ENCODE results near the gene TEX22.

Gene TEX22

DNA sequence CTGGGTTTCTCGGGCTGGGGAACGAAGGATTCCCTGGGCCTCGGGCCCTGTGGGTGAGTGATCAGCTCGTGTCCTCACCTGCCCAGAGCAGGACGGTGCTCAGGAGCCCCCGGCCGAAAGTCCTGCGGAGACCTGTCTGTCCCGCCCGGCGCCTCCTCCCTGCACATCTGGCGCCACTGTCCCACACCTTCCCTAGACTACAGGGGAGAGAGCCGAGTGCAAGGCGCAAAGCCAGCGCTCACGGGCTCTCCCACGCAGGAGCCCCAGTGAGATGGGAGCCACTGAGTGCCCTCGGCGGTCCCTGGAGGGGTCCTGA, 13.1 kb upstream of the TEX22 start:
- DNase-seq: no peak

GRCh38 chr14:105385698-105386365, 12.5 kb upstream of the TEX22 start:
- DNase-seq: no peak

DNA sequence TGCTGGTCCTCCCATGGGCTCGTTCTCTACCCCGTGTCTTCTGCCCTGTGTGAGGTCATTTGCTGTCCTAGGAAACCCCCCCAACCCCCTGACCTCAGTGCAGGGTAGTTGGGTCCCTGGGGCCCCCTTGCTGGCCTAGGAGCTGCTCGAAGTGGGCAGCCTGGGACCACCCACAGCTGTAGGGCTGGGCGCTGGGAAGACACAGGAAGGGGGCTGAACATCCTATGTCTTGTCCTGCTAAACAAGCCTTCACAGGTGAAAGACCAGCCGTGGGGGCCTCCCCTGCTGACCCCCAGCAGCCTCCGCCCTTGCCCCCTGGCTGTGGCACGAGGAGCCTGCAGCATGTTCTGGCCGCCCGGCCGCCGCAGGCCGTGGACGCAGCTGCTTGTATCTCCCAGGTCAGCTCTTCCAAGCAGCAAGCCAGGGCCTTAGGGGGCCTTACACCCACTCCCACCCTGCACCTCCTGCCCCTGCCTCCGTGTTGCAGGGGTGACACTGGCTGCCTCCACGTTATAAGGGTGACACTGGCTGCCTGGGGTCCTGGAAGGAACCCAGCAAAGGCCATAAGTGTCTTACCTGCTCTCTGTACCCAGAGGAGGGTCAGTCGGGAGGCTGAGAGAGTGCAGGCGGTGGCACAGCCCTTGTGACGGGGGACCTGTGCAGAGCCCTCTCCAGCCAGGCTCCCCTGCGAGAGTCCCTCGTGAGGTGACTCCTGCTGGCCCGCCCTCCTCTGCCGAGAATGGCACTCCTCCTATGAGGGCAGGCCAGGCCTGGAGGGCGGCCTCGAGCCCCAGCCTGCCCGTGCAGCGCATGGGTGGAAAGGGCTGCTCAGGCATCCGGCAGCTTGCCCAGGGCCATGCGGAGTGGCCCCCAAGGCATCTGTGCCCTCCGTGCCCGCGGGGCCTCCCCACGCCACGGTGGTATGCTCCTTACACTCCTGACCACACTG, 11.5 kb upstream of the TEX22 start:
- DNase-seq: no peak

DNA sequence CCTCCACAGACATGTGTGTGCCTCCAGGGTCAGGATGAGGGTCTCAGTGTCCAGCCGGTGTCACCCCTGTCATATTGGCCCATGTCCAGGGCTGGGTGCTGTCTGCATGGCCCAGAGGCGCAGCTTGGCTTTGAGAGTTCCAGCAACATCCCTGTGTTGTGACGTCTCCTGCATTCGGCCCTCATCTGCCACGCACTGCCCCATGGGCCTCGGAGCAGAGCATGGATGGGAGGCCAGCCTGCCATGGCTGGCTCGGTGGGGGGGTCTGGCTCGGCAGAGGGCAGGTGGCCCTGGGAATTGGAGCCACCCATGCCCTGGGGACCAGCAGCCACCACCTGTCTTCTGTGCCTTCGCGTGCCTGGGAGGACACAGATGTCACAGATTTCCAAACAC, 10.8 kb upstream of the TEX22 start:
- DNase-seq: no peak

DNA sequence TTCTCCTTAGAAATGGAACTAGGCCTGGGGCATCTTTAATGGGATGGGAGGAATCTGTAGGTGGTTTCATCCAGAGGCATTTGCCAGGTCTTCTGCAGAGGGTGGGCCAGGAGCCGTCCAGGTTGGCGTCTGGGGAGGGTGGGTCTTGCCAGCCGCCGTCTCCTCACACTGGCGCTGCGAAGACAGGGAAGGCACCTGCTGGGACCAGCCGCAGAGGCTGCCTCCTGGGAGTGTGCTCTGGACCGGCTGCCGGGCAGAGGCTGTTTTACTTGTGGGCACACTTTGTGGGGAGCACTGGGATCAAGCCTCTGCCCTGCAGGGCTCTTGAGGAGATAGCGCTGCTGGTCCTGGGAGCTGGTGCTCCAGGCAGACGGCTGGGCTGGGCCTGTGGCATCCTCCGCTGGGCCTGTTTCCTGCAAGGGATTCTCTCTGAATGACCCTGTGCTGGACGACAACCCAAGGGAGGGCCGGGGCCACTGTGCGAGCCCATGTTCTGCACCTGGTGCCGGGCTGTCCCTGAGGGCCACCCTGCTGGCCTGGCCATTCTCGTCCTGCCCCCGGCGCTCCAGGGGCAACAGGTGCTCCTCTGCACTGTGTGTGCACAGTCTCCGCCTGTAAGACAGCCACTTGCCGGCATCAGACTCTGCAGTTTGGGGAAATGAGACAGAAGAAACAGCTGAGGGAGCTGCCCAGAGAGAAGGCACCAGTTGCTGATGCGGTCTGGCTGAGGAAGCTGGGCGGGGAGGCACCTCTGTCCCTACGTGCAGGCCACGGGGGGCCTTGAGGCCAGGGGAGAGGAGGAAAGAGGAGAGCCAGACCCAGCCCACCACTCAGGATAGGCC, 10.0 kb upstream of the TEX22 start:
- no peak for DNase-seq

DNA sequence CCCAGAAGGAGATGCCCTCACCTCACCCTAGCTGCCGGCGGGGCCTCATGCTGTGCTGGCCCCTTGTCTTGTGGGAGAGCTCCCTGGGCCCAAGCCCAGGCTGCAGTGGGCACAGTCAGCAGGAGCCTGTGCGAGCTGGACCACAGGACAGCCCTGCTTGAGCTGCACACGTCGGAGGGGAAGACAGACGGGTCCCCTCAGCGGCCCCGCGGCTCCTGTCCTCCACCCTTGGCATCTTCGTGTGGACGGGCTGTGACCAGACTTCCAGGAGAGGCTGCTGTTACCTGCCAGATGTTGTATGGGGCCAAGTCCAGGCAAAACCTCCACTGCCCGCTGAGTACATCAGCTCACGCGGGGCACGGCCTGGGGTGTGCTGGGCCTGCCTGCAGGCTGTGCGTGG, 9.4 kb upstream of the TEX22 start:
- no peak for DNase-seq

DNA sequence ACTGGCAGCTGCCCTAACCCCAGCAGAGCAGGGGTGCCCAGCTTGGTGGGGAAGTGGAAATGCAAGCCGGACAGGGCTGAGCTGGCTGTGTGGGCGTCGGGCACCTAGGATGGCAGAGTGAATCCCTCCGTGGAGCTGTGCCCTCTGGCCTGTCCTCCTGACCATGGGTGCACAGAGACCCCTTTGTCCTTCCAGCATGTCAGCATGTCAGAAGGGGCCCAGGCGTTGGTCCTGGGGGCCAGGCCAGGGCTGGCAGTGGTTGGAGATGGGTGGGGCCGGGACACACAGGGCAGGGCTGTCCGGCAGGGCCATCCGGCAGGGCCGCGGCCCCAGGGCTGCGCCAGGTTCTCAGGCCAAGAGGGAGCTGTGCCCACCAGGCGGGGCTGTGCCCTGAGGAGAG, 8.8 kb upstream of the TEX22 start:
- DNase-seq: no peak

- DNase-seq: no peak
Measured at GRCh38 chr14:105389976-105390848, 8.1 kb upstream of the TEX22 start.

DNA sequence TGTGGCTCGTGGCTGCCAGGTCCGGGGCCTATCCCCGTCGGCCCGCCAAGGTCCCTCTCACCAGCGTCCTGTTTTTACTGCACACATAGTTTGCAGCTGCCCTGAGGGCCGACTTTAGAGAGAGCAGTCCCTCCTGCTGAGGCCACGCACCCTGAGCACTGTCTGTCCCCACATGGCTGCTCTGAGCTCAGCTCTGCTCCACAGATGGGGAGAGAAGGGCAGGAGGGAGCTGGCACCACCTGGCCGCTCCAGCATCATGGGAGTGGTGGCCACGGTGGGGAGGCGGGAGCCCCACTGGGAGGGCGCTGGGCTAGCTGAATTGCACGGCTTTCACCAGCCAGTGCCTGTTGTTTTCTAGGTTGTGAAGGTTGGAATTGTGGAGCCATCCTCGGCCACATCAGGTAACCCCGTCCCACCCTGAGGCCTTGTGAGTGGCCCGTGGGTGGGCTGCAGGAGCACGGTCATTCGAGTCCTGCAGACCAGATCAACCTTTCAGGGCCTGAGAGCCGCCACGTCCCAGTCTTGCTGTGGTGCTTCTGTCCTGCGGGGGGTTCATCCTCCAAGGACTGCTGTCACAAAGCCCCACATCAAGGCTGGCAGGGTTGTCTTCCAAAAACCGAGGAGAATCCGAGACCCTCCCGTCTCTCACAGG, 7.4 kb upstream of the TEX22 start:
- DNase-seq: no peak

DNA sequence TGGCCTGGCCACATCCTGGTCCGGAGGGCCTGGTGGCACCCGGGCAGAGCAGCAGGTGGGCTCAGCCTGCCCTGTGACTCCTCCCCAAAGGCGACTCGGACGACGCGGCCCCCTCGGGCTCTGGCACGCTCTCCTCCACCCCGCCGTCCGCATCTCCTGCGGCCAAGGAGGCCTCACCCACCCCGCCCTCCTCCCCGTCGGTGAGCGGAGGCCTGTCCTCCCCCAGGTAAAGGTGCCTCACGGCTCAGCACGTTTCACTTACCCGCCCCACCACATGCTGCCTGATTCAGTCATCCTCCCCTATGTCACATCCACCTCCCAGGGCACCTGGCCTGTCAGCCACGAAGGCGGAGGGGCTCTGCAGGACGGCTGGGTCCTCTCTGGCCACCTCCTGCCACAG, 6.8 kb upstream of the TEX22 start:
- DNase-seq: no peak

GRCh38 chr14:105392131-105393090, 5.9 kb upstream of the TEX22 start:
- no peak for DNase-seq

GRCh38 chr14:105393151-105393550, 5.2 kb upstream of the TEX22 start:
- DNase-seq: no peak

- no peak for DNase-seq
Measured at GRCh38 chr14:105394714-105395537, 3.4 kb upstream of the TEX22 start.

GRCh38 chr14:105395538-105395854, 2.8 kb upstream of the TEX22 start:
- DNase-seq: no peak

DNA sequence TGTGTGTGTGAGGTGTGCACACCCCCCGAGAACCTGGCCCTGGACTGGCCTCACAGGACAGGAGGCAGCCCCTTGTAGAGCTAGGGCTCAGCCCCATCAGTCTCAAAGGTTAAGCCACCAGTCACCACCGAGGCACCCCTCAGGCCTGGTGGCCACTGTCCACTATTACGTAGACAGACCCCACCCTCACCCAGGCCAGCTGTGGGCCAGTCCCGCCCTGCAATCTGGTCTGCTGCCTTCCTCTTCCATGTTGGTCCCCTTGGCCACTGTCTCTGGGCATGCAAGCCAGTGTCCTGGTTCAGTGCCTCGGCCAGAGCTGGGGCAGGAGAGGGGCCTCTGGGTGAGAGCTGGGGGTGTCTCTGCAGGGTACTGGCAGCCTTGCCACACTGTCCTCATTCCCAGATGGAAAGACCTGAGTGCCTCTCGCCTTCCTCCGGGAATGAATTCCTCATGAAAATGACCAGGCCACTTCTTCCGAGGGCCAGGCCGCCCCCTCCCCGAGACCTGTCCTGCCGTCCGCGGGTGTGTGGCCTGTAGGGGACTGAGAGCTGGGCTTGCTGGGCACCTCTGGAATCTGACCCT, 897 bp upstream of the TEX22 start:
- DNase-seq: no peak

GRCh38 chr14:105398726-105399465, 558 bp downstream of the TEX22 start:
- DNase-seq: no peak

GRCh38 chr14:105399466-105399775, 1.1 kb downstream of the TEX22 start:
- no peak for DNase-seq

DNA sequence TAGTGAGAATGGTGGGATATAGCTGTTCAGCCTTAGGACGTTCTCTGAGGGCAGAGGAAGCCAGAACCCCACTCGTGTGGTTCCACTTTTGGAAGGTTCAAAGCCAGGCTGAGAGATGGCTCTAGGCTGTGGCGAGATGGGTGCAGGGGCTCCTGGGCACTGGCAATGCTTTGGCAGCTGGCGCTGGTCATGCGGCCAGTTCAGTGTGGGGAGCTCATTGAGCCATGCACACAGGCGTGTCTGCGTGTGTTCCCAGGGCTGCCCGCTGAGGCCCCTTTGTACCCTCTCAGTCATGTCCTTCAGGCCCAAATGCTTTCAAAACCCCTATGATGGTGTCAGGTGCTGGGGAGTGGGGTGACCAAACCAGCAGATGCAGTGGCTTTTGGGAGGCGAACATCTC, 1.7 kb downstream of the TEX22 start:
- DNase-seq: no peak

DNA sequence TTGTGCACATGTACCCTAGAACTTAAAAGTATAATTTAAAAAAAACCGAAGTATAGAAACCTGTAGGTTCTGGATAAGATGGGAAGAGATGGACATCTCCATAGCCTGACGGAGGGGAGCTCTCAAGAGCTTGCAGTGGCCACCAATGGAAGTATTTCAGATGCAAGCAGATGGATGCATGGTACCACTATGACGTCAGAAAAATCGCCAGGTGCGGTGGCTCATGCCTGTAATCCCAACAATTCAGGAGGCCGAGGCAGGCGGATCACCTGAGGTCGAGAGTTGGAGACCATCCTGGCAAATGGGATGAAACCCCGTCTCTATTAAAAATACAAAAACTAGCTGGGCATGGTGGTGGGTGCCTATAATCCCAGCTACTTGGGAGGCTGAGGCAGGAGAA, 3.4 kb downstream of the TEX22 start:
- no peak for DNase-seq
